Measurements from ENCODE around the gene MRPL9. TPM values are rescaled to one million over a fixed set of nuclear protein-coding genes. Genes with fewer than 3 reads are reported as not detected.

The MRPL9 gene
- polyA plus RNA-seq, 3 donors from 2014 or later = 120 to 128 (median 128) TPM

GRCh38 chr1:151718666-151719065 is 44.6 kb downstream of the MRPL9 start:
- no peaks in the 10 kb centered on the region for H3K36me3 Mint-ChIP-seq
- no peak for DNase-seq
- no peak overlapping the region for H3K4me3 Mint-ChIP-seq
- H3K27me3 Mint-ChIP-seq (ENCODE audit: low read depth in 3 of 3) = peaks cover 16 to 27% (median 20%) of the 10 kb centered on the region in 3 donors
- no peak overlapping the region for H3K27ac Mint-ChIP-seq
- peaks cover 31 to 45% of the 10 kb centered on the region in 2 donors for H3K4me1 Mint-ChIP-seq
- peaks cover 0 to 2% (median 0%) of the 10 kb centered on the region in 6 donors for H3K9me3 Mint-ChIP-seq

- peaks cover 0 to 2% (median 0%) of the 10 kb centered on the region in 6 donors for H3K9me3 Mint-ChIP-seq
- H3K36me3 Mint-ChIP-seq = no peaks in the 10 kb centered on the region
- DNase-seq = no peak
- peaks cover 16 to 27% (median 20%) of the 10 kb centered on the region in 3 donors for H3K27me3 Mint-ChIP-seq (ENCODE audit: low read depth in 3 of 3)
- H3K4me3 Mint-ChIP-seq = no peak overlapping the region
- peaks cover 31 to 45% of the 10 kb centered on the region in 2 donors for H3K4me1 Mint-ChIP-seq
- no peak overlapping the region for H3K27ac Mint-ChIP-seq
Observed at GRCh38 chr1:151718011-151718431, 45.3 kb downstream of the MRPL9 start.

- Mint-ChIP-seq H3K27me3 (ENCODE audit: low read depth in 3 of 3) (peaks cover 16 to 27% (median 22%) of the 10 kb centered on the region in 3 donors), H3K36me3 (no peaks in the 10 kb centered on the region), H3K4me1 (peaks cover 30 to 40% of the 10 kb centered on the region in 2 donors), H3K27ac (no peak within 1 kb of the TSS), H3K4me3 (peak within 1 kb of the TSS in 2 of 5 donors; percentile 34 to 51), H3K9me3 (peaks cover 0 to 2% (median 0%) of the 10 kb centered on the region in 6 donors)
- peak; percentile 11 to 24 (median 13) for DNase-seq
Observed at GRCh38 chr1:151716771-151717631, 46.3 kb downstream of the MRPL9 start, which contains the start of gene CELF3. CELF3 (minus strand) TSS chr1:151716803; CDS start chr1:151716020, 783 bp downstream.

- no peak for DNase-seq
- Mint-ChIP-seq H3K36me3 (no peaks in the 10 kb centered on the region), H3K4me1 (peaks cover 24 to 34% of the 10 kb centered on the region in 2 donors), H3K4me3 (no peak overlapping the region), H3K9me3 (peaks cover 0 to 2% (median 0%) of the 10 kb centered on the region in 6 donors), H3K27me3 (ENCODE audit: low read depth in 3 of 3) (peaks cover 16 to 27% (median 22%) of the 10 kb centered on the region in 3 donors), H3K27ac (no peak overlapping the region)
Observed at GRCh38 chr1:151716405-151716762, 46.9 kb downstream of the MRPL9 start.

GRCh38 chr1:151715726-151716404 is 47.4 kb downstream of the MRPL9 start:
- Mint-ChIP-seq H3K27ac (no peak overlapping the region), H3K4me1 (peaks cover 20 to 29% of the 10 kb centered on the region in 2 donors), H3K36me3 (no peaks in the 10 kb centered on the region), H3K4me3 (no peak overlapping the region), H3K27me3 (ENCODE audit: low read depth in 3 of 3) (peaks cover 16 to 27% (median 22%) of the 10 kb centered on the region in 3 donors), H3K9me3 (peaks cover 0 to 2% (median 0%) of the 10 kb centered on the region in 6 donors)
- DNase-seq = no peak

GRCh38 chr1:151714820-151715725 is 48.2 kb downstream of the MRPL9 start:
- Mint-ChIP-seq H3K4me3 (no peak overlapping the region), H3K9me3 (peaks cover 0 to 2% (median 0%) of the 10 kb centered on the region in 6 donors), H3K27me3 (ENCODE audit: low read depth in 3 of 3) (peaks cover 13 to 27% (median 17%) of the 10 kb centered on the region in 3 donors), H3K4me1 (peaks cover 12 to 21% of the 10 kb centered on the region in 2 donors), H3K27ac (no peak overlapping the region), H3K36me3 (no peaks in the 10 kb centered on the region)
- no peak for DNase-seq

- Mint-ChIP-seq H3K36me3 (no peaks in the 10 kb centered on the region), H3K27me3 (ENCODE audit: low read depth in 3 of 3) (peaks cover 13 to 20% (median 17%) of the 10 kb centered on the region in 3 donors), H3K27ac (no peak overlapping the region), H3K4me3 (no peak overlapping the region), H3K9me3 (peaks cover 0 to 2% (median 0%) of the 10 kb centered on the region in 6 donors), H3K4me1 (peaks cover 11 to 13% of the 10 kb centered on the region in 2 donors)
- DNase-seq = no peak
Observed at GRCh38 chr1:151713874-151714273, 49.4 kb downstream of the MRPL9 start.

- Mint-ChIP-seq H3K27ac (no peak overlapping the region), H3K36me3 (no peaks in the 10 kb centered on the region), H3K4me1 (peaks cover 11 to 13% of the 10 kb centered on the region in 2 donors), H3K9me3 (no peaks in the 10 kb centered on the region), H3K4me3 (no peak overlapping the region), H3K27me3 (ENCODE audit: low read depth in 3 of 3) (peaks cover 9 to 19% (median 17%) of the 10 kb centered on the region in 3 donors)
- DNase-seq = no peak
Observed at GRCh38 chr1:151713044-151713443, 50.3 kb downstream of the MRPL9 start.

- Mint-ChIP-seq H3K27me3 (ENCODE audit: low read depth in 3 of 3) (peaks cover 5 to 10% (median 8%) of the 10 kb centered on the region in 3 donors), H3K9me3 (no peaks in the 10 kb centered on the region), H3K4me1 (peaks cover 3 to 7% of the 10 kb centered on the region in 2 donors), H3K4me3 (no peak overlapping the region), H3K27ac (no peak overlapping the region), H3K36me3 (no peaks in the 10 kb centered on the region)
- DNase-seq = no peak
Observed at GRCh38 chr1:151711951-151712350, 51.3 kb downstream of the MRPL9 start.

GRCh38 chr1:151711044-151711800 is 52.1 kb downstream of the MRPL9 start:
- H3K36me3 Mint-ChIP-seq = no peaks in the 10 kb centered on the region

GRCh38 chr1:151710187-151710840 is 53.0 kb downstream of the MRPL9 start:
- H3K4me1 Mint-ChIP-seq = peaks cover 0 to 1% of the 10 kb centered on the region in 2 donors
- no peak overlapping the region for H3K4me3 Mint-ChIP-seq
- no peaks in the 10 kb centered on the region for H3K36me3 Mint-ChIP-seq
- H3K27ac Mint-ChIP-seq = no peak overlapping the region
- peaks cover 4 to 6% (median 4%) of the 10 kb centered on the region in 3 donors for H3K27me3 Mint-ChIP-seq (ENCODE audit: low read depth in 3 of 3)
- no peak for DNase-seq
- H3K9me3 Mint-ChIP-seq = no peaks in the 10 kb centered on the region

More at GRCh38 chr1:151711044-151711800, 52.1 kb downstream of the MRPL9 start:
- Mint-ChIP-seq H3K27ac (no peak overlapping the region), H3K4me1 (peaks cover 0 to 5% of the 10 kb centered on the region in 2 donors), H3K4me3 (no peak overlapping the region), H3K27me3 (ENCODE audit: low read depth in 3 of 3) (peaks cover 3 to 8% (median 6%) of the 10 kb centered on the region in 3 donors), H3K9me3 (no peaks in the 10 kb centered on the region)
- DNase-seq = no peak
